ENCODE measurements around the gene POLR3H.
"Not testable (repeated sequence)": the region's sequence is repeated elsewhere in the genome, so short reads cannot be mapped to it uniquely, and the experiment has no call there.

POLR3H gene

DNA sequence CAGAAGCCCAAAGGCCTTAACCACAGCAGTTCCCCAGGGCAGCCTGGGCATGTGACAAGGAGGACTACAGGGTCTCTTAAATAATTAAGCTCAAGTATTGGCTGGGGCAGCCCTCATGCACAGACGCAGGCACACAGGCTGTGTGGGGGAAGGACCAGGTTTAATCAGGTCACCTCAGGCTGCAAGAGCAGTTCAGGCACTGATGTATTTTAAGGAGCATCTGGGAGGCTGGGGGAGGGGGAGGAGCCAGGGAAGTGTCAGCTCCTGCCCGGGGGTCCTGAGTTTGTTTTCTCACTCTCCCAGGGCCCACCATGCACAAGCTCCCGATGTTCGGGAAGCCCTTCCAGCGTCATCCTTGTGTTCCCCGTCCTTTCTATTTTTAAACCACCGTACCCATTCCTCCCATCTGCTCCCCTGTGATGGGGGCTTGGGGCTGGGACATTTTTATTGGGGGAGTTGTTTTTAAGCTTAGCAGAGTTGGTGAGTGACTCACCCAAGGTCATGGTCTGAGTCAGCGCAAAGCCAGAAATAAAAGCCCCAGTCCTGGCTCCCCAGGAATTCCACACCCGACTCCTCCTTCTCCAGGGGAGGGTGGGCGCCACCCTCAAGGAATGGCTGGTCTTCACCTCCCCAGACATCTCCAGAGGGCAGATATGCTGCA is 18.9 kb upstream of the POLR3H start:
- DNase-seq = no peak

DNA sequence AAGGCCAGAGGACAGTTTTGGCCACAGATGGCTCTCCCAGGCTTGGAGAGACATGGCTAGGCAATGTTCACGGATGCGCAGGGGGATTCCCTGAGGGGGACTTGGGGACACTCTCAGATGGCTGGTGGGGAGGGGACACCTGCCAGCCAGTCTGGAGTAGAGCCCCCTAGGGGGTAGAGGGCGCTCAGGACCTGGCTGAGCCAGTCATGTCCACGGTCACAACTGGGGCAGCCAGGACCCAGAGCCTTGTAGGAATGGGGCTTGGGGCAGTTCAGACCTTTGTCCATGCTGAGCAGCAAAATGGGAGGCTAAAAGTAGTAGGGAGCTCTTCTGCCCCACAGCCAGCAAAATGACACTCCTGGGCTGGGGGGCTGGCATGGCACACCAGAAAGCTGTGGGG is 18.2 kb upstream of the POLR3H start:
- DNase-seq = no peak

DNA sequence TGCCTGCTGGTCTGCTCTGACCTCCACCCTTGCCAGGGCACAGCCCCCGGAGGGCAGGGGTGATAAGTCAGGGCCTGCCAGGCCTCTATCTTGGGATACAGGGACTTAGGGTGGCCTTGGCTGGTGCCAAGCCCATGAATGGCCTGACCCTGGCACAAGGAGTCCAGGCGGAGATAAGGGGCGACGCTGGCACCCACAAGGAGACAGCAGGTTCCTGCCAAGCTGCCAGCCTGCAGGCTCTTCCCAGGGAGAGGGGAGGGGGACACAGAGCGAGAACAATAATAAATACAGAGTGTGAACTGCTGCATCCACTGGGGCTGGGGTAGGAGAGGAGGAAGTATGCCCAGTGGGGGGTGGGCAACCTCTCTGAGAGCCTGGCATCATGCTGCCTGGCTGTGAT is 17.5 kb upstream of the POLR3H start:
- DNase-seq = no peak

DNA sequence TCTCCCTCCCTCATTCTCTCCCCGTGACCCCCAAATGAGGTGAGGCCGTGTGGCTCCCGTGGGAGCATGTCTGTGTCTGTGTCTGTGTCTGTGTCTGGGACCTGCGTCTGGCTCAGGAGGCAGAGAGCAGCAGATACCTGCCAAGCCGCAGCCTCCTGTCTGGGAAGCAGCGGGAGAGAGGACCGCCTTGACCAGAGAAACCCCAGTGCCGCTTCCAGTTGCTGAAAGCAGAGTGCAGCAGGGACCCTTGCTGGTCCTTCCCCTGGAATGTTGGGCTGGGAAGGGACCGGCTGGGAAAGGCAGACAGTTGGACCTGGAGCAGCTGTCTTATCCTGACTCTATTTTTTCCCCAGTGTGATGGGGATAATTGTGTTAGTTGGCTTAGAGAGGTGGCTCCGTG is 17.1 kb upstream of the POLR3H start:
- no peak for DNase-seq

DNA sequence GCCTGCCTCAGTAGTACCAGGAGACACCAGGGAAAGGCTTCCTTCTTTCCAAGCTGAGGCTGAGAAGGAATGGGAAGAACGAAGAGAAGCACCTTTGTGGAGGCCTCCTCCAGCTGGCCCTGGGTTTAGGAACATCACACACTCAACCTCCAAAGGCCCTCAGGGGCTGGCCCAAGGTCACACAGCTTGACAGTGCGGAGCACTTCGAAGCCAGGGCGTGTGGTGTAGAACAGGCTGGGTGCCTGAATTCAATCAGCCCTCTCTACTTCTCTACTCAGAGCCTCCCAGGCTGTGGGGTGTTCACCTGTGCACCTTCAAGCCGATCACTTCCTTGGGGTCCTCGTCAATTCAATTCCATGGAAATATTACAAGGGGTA is 15.8 kb upstream of the POLR3H start:
- DNase-seq = no peak

DNA sequence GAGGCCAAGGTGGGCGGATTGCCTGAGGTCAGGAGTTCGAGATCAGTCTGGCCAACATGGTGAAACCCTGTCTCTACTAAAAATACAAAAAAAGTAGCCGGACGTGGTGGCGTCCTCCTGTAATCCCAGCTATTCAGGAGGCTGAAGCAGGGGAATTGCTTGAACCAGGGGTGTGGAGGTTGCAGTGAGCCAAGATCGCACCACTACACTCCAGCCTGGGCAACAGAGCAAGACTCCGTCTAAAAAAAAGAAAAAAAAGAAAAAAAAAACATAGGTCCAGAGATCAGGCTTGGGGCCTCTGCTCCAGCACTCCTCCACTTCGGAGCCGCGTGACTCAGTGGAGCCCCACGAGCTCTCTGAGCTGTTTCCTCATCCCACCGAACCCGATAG is 14.0 kb upstream of the POLR3H start:
- DNase-seq = not testable (repeated sequence)

DNA sequence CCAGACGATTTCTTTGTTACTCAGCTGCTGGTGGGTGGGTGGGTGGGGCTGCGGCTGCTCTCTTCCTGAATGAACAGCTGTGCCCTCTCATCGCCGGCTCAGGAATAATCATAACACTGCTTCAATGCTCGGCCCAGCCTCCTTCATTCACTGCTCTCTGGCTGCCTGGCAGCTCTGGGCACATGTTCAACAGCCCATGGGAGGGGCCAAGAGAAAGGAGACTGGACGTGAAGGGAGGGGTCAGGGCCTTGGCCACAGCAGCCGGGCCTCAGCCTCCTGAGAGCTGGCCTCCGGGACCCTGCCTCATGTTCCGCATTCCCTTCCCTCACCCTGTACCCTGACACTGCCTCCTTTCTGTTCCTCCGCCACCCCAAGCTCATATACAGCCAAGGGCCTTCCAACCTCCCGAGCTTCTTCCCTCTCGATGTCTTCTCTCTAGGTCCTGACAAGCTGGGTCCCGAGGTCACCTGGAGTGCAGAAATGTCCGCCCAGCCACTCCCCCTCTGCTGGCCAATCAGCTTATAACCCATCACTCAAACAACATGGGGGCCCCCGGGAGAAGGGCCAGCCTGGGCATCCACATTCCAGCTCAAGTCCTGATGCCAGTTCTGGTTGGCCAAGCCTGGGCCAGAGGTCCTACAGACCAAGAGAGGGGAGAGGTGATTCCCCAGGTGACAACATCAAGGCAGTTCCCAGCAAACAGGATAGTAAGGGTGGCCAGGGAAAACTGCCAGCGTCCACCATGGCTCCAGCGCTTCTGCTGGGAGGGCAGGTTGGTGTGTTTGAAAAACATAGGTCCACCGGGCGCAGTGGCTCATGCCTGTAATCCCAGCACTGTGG is 13.4 kb upstream of the POLR3H start:
- no peak for DNase-seq

DNA sequence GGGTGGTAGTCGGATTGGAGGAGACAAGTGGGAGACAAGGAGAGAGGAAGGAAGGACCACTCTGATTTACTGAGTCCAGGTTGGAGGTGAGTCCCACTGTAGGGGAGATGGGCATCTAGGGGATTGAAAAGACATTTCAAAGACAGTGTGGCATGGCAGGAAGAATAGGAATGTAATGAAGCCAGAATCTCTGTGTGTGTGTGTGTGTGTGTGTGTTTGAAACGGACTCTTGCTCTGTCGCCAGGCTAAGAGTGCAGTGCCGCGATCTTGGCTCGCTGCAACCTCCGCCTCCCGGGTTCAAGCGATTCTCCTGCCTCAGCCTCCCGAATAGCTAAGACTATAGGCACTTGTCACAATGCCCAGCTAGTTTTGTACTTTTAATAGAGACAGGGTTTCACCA is 12.3 kb upstream of the POLR3H start:
- DNase-seq = no peak

DNA sequence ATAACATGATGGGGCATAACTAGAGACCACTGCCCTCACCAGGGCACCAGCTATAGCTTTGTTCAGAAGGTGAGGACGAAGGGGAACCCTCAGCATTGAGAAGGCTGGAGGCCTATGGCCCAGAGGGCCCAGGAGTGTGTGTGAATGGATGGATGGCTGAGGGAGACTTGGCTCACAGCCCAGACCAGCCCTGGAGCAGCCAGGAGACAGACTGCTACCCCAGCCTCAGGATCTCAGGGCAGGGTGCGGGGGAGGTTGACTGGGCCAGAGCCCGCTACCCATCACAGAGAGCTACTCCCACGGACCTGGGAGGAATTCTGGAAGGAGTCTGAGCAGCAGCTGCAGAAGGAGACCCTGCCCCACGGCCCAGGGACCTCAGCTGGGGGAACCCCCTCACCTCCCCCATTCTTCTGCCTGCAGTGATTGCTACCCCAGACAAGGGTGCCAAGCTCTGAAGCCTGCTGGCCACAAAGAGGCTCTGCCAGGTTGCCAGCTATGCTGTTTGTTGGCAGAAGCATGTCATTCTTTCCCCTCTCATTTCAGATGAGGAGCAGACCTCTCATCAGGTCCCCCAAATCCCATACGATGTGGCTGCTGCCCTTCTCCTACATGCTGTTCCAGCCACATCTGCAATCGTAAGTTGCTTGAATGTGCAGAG is 11.2 kb upstream of the POLR3H start:
- no peak for DNase-seq

DNA sequence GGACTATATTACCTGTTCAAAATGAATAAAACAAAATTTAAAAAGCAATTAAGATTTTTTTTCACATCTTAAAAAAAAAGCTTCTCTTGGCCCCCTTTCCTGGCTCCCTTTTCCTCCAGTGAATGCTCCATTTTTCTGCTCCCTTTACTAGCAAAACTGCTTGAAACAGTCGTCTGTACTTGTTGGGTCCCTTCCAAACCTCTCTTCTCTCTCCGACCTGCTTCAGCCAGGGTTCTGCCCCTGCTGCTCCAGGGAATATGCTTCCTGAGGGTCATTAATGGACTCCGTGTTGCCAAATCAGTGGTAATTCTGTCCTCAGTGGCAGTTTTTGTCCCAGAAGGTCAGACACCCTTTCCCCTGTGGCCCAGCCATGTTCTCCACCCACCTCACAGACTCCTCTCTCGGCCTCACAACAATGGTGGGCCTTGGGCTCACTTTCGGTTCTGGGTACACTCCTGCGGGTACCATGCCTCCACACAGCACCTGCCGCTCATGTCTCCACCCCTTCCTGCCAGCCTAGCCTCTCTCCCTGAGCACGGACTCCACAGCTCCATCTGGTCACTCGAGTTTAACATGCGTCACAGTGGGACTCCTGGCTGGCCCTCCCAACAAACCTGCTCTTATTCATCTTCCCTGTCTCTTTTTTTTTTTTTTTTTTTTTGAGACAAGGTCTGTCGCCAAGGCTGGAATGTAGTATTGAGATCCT is 7.8 kb upstream of the POLR3H start:
- DNase-seq = no peak

DNA sequence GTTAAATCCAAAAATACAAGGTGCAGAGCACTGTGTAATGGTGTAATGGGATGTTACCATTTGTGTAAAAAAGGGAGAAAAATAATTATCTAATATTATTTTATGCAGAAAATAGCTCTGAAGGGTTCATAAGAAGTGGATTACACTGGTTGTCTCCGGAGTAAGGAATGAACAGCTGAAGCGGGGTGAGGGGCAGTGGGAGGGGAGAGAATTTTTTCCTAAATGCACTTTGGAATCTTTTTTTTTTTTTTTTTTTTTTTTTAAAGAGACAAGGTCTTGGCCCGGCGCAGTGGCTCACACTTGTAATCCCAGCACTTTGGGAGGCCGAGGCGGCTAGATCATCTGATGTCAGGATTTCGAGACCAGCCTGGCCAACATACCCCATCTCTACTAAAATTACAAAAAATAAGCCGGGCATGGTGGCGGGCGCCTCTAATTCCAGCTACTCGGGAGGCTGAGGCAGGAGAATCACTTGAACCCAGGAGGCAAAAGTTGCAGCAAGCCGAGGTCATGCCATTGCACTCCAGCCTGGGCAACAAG is 6.8 kb upstream of the POLR3H start:
- DNase-seq = no peak

DNA sequence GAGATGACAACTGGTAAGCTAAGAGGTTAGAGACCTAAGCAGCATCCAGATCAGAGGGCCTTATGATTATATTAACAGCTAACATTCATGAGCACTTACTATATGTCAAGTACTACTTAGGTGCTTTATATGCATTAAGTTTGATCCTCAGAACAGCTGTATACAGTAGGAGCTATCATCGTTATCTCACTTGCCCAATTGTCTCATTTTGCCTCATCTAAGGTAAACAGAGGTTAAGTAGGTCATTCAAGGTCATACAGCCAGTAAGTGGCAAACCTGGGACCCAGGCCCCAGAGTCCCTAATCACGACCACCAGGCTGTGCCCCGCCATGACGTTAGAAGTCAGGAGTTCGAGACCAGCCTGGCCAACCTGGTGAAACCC is 4.6 kb upstream of the POLR3H start:
- DNase-seq = no peak

DNA sequence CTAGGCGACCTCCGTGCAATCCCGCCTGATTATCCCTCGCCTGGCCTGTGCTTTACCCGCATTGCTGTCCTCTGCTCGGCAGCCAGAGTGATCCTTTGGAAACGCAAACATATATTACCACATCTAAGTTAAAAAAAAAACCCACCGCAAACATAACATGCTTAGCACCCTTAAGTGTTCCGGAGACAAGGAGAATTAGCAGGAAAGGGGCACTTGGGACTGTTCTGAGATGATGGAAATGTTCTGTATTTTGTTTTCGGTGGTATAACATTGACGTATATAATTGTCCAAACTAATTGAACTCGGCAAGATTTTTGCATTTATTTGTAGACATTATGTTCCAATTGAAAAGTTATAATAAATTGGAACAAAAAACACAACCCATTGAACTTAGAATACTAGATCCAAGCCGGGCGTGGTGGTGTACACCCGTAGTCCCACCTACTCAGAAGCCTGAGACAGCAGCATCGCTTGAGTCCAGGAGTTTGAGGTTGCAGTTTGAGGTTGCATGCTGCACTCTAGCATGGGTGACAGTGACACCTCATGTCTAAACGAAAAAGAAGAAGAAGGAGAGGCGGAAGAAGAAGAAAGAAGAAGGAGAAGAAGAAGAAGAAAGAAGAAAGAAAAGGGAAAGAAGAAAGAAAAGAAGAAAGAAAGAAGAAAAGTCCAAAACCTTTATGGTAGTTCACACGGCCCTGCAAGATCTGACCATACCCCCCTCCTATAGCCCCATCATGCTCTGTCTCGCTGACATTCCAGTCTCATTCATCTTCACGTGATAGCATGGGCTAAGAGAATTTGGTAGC is 604 bp upstream of the POLR3H start:
- no peak for DNase-seq

DNA sequence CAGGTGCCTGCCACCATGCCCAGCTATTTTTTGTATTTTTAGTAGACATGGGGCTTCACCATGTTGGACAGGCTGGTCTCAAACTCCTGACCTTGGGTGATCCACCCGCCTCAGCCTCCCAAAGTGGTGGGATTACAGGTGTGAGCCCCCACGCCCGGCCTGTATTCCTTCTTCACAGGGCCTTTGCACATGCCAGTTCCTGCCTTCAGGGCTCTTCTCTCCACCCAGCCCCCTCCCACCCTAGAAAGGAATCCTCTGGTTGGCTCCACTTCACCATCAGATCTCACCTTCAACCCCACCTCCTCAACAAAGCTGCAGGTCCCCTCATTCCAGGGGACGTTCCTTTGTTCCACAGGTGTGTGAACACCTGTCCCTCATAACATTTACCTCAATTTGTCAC is 2.0 kb downstream of the POLR3H start:
- no peak for DNase-seq

DNA sequence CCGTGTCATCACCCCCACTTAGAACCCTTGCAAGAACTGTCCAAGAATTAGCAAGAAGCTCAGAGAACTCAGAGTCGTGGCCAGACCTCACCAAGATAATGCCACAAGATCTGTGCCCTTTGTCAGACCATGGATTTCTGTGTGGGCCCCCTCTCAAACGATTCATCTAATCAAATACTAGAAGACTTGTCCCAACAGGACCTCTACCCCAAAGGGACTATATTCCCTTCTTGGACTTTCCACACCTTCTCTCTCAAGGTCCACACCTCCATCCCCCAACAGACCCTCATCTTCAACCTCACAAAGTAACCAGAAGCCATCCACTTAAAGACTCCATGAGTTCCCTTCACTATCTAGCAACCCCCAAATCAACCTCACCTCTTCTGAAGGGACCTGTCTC is 2.8 kb downstream of the POLR3H start:
- no peak for DNase-seq

DNA sequence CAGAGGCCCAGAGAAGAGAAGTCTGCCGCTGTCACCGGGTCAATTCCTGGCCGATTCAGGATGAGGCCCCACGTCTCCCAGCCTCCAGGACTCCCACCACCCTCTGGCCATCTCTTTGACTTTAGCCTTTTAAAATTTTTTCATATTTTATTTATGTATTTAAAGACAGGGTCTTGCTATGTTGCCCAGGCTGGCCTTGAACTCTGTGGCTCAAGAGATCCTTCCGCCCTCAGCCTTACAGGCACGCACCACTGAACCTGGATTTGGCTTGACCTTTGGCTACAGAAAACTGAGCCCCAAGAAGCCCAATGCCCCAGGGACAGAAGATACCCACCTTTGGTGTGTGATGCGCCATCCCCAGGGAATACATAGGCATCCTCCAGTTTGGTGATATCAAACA is 3.9 kb downstream of the POLR3H start:
- no peak for DNase-seq

DNA sequence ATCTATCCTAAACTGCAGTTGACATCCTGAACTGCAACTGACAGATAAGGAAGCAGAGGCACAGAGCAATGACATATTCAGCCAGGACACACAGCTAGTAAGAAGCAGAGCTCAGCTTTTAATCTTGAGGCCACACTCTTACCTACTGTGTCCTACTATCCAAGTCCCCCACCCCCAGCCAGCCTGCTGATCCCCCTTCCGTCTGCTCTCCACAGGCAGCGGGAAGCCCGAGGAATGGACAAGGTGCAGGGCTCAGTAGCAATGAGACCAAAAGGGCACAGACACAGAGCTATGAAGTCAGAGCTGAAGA is 4.3 kb downstream of the POLR3H start:
- DNase-seq = no peak

DNA sequence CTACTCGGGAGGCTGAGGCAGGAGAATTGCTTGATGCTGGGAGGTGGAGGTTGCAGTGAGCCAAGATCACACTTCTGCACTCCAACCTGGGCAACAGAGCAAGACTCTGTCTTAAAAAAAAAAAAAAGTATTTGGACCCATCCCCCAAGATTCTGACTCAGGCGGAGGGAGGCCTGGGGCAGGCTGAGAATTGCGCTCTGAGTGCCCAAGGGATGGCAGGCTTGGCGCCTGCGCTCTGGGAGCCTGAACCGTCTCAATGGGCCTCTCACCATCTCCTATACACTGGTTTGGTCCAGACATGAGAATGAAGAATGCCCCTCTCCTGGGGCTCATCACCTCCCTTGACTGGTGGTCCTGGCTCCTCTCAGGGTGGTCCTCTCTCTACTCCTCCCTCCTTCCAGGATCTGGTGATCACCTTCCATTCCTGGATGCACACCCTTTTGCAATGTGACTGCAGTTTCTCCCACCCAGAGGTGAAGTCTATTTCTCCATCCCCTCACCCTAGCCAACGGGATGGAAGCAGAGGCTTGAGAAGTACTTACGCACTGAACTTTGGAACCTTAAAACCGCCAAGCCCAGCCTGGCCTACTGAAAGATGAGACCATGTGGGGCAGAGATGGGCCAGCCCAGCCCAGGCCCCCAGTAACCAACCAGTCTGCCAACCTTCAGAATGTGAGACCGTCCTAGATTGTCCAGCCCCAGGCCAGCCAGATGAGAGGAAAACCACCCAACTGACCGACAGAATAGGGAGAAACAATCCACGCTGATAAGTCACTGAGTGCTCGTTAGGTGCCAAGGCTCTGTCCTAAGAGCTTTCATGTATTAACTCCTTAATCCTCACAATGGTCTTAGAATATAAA is 4.9 kb downstream of the POLR3H start:
- DNase-seq = no peak

DNA sequence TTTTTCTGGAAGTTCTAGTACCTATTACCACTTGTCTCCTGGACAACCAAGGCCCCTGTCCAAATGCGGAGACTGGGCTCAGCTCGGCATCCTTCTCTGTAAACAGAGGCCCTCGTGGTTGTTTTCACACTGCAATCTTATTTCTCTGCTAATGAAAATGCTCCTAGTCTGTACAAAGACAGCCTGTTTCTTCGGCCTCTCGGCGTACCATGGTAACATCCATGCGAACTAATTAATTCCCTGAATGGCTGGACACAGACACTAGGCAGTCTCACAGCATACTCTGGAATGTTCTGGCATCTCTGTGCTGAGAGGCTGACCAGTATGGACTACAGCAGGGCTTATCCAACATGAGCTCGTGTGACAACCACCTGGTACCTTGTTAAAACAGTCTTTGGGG is 5.7 kb downstream of the POLR3H start:
- no peak for DNase-seq

DNA sequence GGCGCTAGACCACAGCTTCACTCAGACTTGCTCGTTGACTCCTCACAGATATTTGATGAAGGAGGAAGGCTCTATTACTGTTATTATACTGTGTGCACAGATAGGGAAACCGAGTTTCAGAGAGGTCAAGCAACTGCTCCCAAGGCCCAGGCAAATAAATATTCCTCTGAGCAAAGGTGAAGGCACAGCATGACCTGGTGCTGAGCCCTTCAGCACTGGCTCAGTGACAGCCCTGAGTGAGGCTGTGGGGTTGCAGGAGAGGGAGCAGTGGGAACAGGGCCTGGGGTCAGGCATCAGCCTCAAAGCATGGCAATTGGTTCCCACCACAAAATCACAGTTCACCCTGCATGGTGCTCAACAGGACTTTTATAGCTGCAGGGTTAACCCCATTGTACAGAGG is 7.1 kb downstream of the POLR3H start:
- DNase-seq = no peak

DNA sequence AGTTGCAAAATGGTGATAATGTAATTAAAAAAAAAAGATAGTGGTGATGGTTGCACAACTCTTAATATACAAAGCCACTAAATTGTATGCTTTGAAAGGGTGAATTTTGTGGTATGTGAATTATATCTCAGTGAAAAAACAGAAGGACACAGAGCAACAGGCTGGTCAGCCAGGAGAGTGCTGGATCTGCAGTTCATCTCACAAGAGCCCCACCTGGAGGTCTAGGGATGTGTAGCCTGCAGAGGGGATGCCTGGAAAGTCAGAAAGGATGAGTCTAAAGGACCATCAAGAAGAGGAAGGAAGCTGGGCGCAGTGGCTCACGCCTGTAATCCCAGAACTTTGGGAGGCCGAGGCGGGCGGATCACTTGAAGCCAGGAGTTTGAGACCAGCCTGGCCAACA is 9.0 kb downstream of the POLR3H start:
- no peak for DNase-seq

DNA sequence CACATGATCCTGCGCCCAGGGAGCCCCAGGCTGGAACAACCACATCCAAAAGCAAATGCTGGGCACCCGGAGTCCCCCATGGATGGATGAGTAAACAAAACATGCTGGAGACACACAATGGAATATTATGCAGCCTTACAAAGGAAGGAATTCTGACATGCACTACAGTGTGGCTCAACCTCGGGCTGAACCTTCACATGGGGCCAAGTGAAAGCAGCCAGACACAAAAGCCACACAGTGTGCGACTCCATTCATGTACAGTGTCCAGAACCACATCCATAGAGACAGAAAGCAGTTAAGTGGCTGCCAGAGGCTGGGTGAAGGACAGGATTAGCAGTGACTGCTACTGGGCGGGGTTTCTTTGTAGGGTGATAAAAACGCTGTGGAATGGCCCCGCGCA is 10.1 kb downstream of the POLR3H start:
- no peak for DNase-seq
